HEK293 (cell line): ENCODE results near the gene TLCD3A.

Source experiments
- EGR2 ChIP-seq: fragments of 450-650 bp; formaldehyde crosslinking; IDR thresholded peaks from 2 replicates; pipeline ENCODE4 v1.5.1; 2016; ENCODE audit warnings: low read depth, missing biosample characterization, missing genetic modification characterization
- FEZF1 ChIP-seq: fragments of 450-650 bp; formaldehyde crosslinking; IDR thresholded peaks from 2 replicates; pipeline ENCODE4 v1.5.1; 2016; ENCODE audit warnings: missing biosample characterization, missing genetic modification characterization
- GLI2 ChIP-seq: fragments of 450-650 bp; formaldehyde crosslinking; IDR thresholded peaks from 2 replicates; pipeline ENCODE4; 2017; ENCODE audit warnings: missing biosample characterization, missing genetic modification characterization, low read depth, borderline replicate concordance
- HOXA7 ChIP-seq: sonication (generic); formaldehyde crosslinking; IDR thresholded peaks from 2 replicates; pipeline ENCODE4 v1.8.1; 2022; ENCODE audit warnings: missing genetic modification reagents, borderline replicate concordance
- IKZF3 ChIP-seq: fragments of 450-650 bp; IDR thresholded peaks from 2 replicates; pipeline ENCODE4 v1.5.0; 2018; ENCODE audit warnings: missing biosample characterization, mild to moderate bottlenecking, missing genetic modification characterization, moderate library complexity
- MEIS1 ChIP-seq: sonication (generic); formaldehyde crosslinking; IDR thresholded peaks from 2 replicates; pipeline ENCODE4 v1.8.1; 2022; ENCODE audit warnings: missing genetic modification reagents, mild to moderate bottlenecking, borderline replicate concordance
- MYNN ChIP-seq: fragments of 450-650 bp; formaldehyde crosslinking; IDR thresholded peaks from 2 replicates; pipeline ENCODE4 v1.5.1; 2016; ENCODE audit warnings: missing biosample characterization, missing genetic modification characterization, borderline replicate concordance
- SCRT1 ChIP-seq: fragments of 450-650 bp; formaldehyde crosslinking; IDR thresholded peaks from 2 replicates; pipeline ENCODE4 v1.5.1; 2016; ENCODE audit warnings: missing biosample characterization, missing genetic modification characterization, borderline replicate concordance
- SP2 ChIP-seq: fragments of 450-650 bp; formaldehyde crosslinking; IDR thresholded peaks from 2 replicates; pipeline ENCODE4 v1.5.1; 2016; ENCODE audit warnings: missing biosample characterization, missing genetic modification characterization
- TCF7L2 ChIP-seq: IDR thresholded peaks from 2 replicates; pipeline ENCODE4 v1.6.1; 2011; ENCODE audit warnings: low read depth, mild to moderate bottlenecking, inconsistent platforms, low read length, moderate library complexity, borderline replicate concordance
- TRIM28 ChIP-seq: IDR thresholded peaks from 2 replicates; pipeline ENCODE4 v1.6.1; 2011; ENCODE audit warnings: low read length, control low read depth, borderline replicate concordance
- ZBTB48 ChIP-seq: fragments of 450-650 bp; formaldehyde crosslinking; IDR thresholded peaks from 2 replicates; pipeline ENCODE4 v1.5.1; 2016; ENCODE audit warnings: missing biosample characterization, missing genetic modification characterization
- ZEB2 ChIP-seq: fragments of 450-650 bp; formaldehyde crosslinking; IDR thresholded peaks from 2 replicates; pipeline ENCODE4 v1.5.1; 2016; ENCODE audit warnings: missing biosample characterization, missing genetic modification characterization
- ZFHX2 ChIP-seq: fragments of 450-650 bp; formaldehyde crosslinking; conservative IDR thresholded peaks from 2 replicates; pipeline ENCODE4 v1.5.1; 2016; ENCODE audit warnings: missing biosample characterization, missing genetic modification characterization
- ZNF10 ChIP-seq: fragments of 450-650 bp; formaldehyde crosslinking; IDR thresholded peaks from 2 replicates; pipeline ENCODE4 v1.5.1; 2017; ENCODE audit warnings: missing biosample characterization, missing genetic modification characterization
- ZNF114 ChIP-seq: fragments of 450-650 bp; formaldehyde crosslinking; IDR thresholded peaks from 2 replicates; pipeline ENCODE4 v1.5.0; 2017; ENCODE audit warnings: missing biosample characterization, missing genetic modification characterization
- ZNF169 ChIP-seq: fragments of 450-650 bp; formaldehyde crosslinking; IDR thresholded peaks from 2 replicates; pipeline ENCODE4 v1.5.1; 2016; ENCODE audit warnings: missing biosample characterization, missing genetic modification characterization
- ZNF174 ChIP-seq: fragments of 450-650 bp; formaldehyde crosslinking; IDR thresholded peaks from 2 replicates; pipeline ENCODE4 v1.5.0; 2017; ENCODE audit warnings: missing biosample characterization, mild to moderate bottlenecking, missing genetic modification characterization
- ZNF2 ChIP-seq: fragments of 450-650 bp; formaldehyde crosslinking; IDR thresholded peaks from 2 replicates; pipeline ENCODE4 v1.5.1; 2016; ENCODE audit warnings: missing biosample characterization, missing genetic modification characterization
- ZNF211 ChIP-seq: fragments of 450-650 bp; formaldehyde crosslinking; IDR thresholded peaks from 2 replicates; pipeline ENCODE4 v1.5.1; 2016; ENCODE audit warnings: low read depth, missing biosample characterization, missing genetic modification characterization
- ZNF248 ChIP-seq: fragments of 450-650 bp; formaldehyde crosslinking; IDR thresholded peaks from 2 replicates; pipeline ENCODE4 v1.5.1; 2017; ENCODE audit warnings: missing biosample characterization, missing genetic modification characterization
- ZNF266 ChIP-seq: fragments of 450-650 bp; formaldehyde crosslinking; IDR thresholded peaks from 2 replicates; pipeline ENCODE4 v1.5.1; 2016; ENCODE audit warnings: missing biosample characterization, missing genetic modification characterization, low read depth
- ZNF292 ChIP-seq: fragments of 450-650 bp; formaldehyde crosslinking; IDR thresholded peaks from 2 replicates; pipeline ENCODE4 v1.5.1; 2016; ENCODE audit warnings: low read depth, missing biosample characterization, missing genetic modification characterization, borderline replicate concordance
- ZNF335 ChIP-seq: fragments of 450-650 bp; formaldehyde crosslinking; conservative IDR thresholded peaks from 2 replicates; pipeline ENCODE4 v1.5.1; 2016; ENCODE audit warnings: missing biosample characterization, missing genetic modification characterization
- ZNF350 ChIP-seq: fragments of 450-650 bp; formaldehyde crosslinking; IDR thresholded peaks from 2 replicates; pipeline ENCODE4 v1.5.0; 2017; ENCODE audit warnings: missing biosample characterization, mild to moderate bottlenecking, missing genetic modification characterization
- ZNF394 ChIP-seq: fragments of 450-650 bp; formaldehyde crosslinking; IDR thresholded peaks from 2 replicates; pipeline ENCODE4 v1.5.1; 2016; ENCODE audit warnings: missing biosample characterization, missing genetic modification characterization, mild to moderate bottlenecking, moderate library complexity, borderline replicate concordance
- ZNF501 ChIP-seq: fragments of 450-650 bp; formaldehyde crosslinking; IDR thresholded peaks from 2 replicates; pipeline ENCODE4 v1.5.1; 2016; ENCODE audit warnings: missing biosample characterization, missing genetic modification characterization
- ZNF514 ChIP-seq: fragments of 450-650 bp; formaldehyde crosslinking; IDR thresholded peaks from 2 replicates; pipeline ENCODE4 v1.5.1; 2016; ENCODE audit warnings: missing biosample characterization, missing genetic modification characterization
- ZNF529 ChIP-seq: fragments of 450-650 bp; formaldehyde crosslinking; IDR thresholded peaks from 2 replicates; pipeline ENCODE4 v1.5.1; 2017; ENCODE audit warnings: missing genetic modification characterization, missing biosample characterization; ENCODE audit not compliant: insufficient replicate concordance
- ZNF548 ChIP-seq: fragments of 450-650 bp; formaldehyde crosslinking; IDR thresholded peaks from 2 replicates; pipeline ENCODE4 v1.5.1; 2016; ENCODE audit warnings: missing biosample characterization, missing genetic modification characterization
- ZNF664 ChIP-seq: fragments of 450-650 bp; formaldehyde crosslinking; IDR thresholded peaks from 2 replicates; pipeline ENCODE4 v1.5.1; 2016; ENCODE audit warnings: missing biosample characterization, missing genetic modification characterization
- ZNF785 ChIP-seq: fragments of 450-650 bp; formaldehyde crosslinking; IDR thresholded peaks from 2 replicates; pipeline ENCODE4 v1.5.1; 2016; ENCODE audit warnings: missing biosample characterization, missing genetic modification characterization
- ZNF791 ChIP-seq: fragments of 450-650 bp; formaldehyde crosslinking; IDR thresholded peaks from 2 replicates; pipeline ENCODE4 v1.5.1; 2016; ENCODE audit warnings: missing biosample characterization, missing genetic modification characterization
- ZSCAN30 ChIP-seq: fragments of 450-650 bp; IDR thresholded peaks from 2 replicates; pipeline ENCODE4 v1.5.1; 2018; ENCODE audit warnings: missing biosample characterization, mild to moderate bottlenecking, missing genetic modification characterization, moderate library complexity
- ZXDB ChIP-seq: fragments of 450-650 bp; formaldehyde crosslinking; IDR thresholded peaks from 2 replicates; pipeline ENCODE4 v1.5.1; 2016; ENCODE audit warnings: missing biosample characterization, missing genetic modification characterization
- TF ChIP-seq, protein P1 (sequence below): fragments of 450-650 bp; formaldehyde crosslinking; IDR thresholded peaks from 2 replicates; pipeline ENCODE4 v1.5.1; 2016; ENCODE audit warnings: missing biosample characterization, missing genetic modification characterization, borderline replicate concordance
- TF ChIP-seq, protein P2 (sequence below): fragments of 450-650 bp; formaldehyde crosslinking; IDR thresholded peaks from 2 replicates; pipeline ENCODE4 v1.5.1; 2016; ENCODE audit warnings: missing biosample characterization, missing genetic modification characterization
- TF ChIP-seq, protein P3 (sequence below): fragments of 450-650 bp; formaldehyde crosslinking; conservative IDR thresholded peaks from 2 replicates; pipeline ENCODE4 v1.5.1; 2016; ENCODE audit warnings: low read depth, missing biosample characterization, missing genetic modification characterization

Gene TLCD3A

DNA sequence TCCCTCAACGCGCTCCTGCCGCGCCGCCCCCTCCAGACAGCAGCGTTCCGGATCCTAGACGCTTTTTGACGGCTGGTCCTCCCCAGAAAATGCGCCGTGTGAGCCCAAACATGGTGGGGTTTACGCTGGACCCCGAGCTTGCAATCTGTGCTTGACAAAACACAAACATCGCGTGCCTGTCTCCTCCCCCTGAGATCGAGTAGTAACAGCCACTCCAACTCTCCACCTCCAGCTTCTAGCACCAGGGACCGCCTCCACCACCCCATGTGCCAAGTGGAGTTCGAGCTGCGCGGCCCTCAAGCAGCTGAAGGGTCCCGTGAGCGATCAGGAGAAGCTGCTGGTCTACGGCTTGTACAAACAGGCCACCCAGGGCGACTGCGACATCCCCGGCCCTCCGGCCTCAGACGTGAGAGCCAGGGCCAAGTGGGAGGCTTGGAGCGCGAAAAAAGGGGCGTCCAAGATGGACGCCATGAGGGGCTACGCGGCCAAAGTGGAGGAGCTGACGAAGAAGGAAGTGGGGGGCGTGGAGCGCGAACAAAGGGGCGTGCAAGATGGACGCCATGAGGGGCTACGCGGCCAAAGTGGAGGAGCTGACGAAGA, 20.3 kb downstream of the TLCD3A start (continued):
- TF ChIP-seq SCRT1 (tag by site-specific recombination), result no peak
- no peak for TF ChIP-seq ZNF10 (tag by site-specific recombination)
- no peak for TF ChIP-seq ZEB2 (tag by site-specific recombination)
- TF ChIP-seq ZNF169, result no peak
- TF ChIP-seq, protein P1, sequence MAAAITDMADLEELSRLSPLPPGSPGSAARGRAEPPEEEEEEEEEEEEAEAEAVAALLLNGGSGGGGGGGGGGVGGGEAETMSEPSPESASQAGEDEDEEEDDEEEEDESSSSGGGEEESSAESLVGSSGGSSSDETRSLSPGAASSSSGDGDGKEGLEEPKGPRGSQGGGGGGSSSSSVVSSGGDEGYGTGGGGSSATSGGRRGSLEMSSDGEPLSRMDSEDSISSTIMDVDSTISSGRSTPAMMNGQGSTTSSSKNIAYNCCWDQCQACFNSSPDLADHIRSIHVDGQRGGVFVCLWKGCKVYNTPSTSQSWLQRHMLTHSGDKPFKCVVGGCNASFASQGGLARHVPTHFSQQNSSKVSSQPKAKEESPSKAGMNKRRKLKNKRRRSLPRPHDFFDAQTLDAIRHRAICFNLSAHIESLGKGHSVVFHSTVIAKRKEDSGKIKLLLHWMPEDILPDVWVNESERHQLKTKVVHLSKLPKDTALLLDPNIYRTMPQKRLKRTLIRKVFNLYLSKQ (tag by site-specific recombination), result no peak
- TF ChIP-seq ZNF335 (tag by site-specific recombination), result peak; percentile 17; the same call in 1 of the 2 replicates
- TF ChIP-seq ZFHX2 (tag by site-specific recombination), result peak; percentile 18; the same call in 1 of the 2 replicates
- no peak for TF ChIP-seq ZNF514
- no peak for TF ChIP-seq ZNF211 (tag by site-specific recombination)
- no peak for TF ChIP-seq ZNF548 (tag by site-specific recombination)
- no peak for TF ChIP-seq ZNF248 (tag by site-specific recombination)
- TF ChIP-seq FEZF1 (tag by site-specific recombination), result no peak
- TF ChIP-seq, protein P2, sequence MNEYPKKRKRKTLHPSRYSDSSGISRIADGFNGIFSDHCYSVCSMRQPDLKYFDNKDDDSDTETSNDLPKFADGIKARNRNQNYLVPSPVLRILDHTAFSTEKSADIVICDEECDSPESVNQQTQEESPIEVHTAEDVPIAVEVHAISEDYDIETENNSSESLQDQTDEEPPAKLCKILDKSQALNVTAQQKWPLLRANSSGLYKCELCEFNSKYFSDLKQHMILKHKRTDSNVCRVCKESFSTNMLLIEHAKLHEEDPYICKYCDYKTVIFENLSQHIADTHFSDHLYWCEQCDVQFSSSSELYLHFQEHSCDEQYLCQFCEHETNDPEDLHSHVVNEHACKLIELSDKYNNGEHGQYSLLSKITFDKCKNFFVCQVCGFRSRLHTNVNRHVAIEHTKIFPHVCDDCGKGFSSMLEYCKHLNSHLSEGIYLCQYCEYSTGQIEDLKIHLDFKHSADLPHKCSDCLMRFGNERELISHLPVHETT (tag by site-specific recombination), result no peak
- TF ChIP-seq ZXDB (tag by site-specific recombination), result no peak
- TF ChIP-seq ZNF114 (tag by site-specific recombination), result no peak
- TF ChIP-seq HOXA7 (CRISPR knock-in tag), result no peak
- no peak for TF ChIP-seq MEIS1
- no peak for TF ChIP-seq TRIM28
- no peak for TF ChIP-seq ZNF2 (tag by site-specific recombination)
- TF ChIP-seq MYNN (tag by site-specific recombination), result no peak
- no peak; the same call in 1 of the 2 replicates for TF ChIP-seq ZNF394
- TF ChIP-seq ZNF174 (tag by site-specific recombination), result no peak
- TF ChIP-seq SP2 (tag by site-specific recombination), result no peak
- peak; percentile 21 for TF ChIP-seq ZNF501 (tag by site-specific recombination)
- TF ChIP-seq ZNF266 (tag by site-specific recombination), result no peak
- TF ChIP-seq ZNF529, result no peak
- no peak for TF ChIP-seq ZNF785 (tag by site-specific recombination)
- no peak for TF ChIP-seq ZSCAN30 (tag by site-specific recombination)
- TF ChIP-seq ZNF791 (tag by site-specific recombination), result no peak
- no peak for TF ChIP-seq GLI2 (tag by site-specific recombination)
- TF ChIP-seq TCF7L2, result no peak
- TF ChIP-seq, protein P3, sequence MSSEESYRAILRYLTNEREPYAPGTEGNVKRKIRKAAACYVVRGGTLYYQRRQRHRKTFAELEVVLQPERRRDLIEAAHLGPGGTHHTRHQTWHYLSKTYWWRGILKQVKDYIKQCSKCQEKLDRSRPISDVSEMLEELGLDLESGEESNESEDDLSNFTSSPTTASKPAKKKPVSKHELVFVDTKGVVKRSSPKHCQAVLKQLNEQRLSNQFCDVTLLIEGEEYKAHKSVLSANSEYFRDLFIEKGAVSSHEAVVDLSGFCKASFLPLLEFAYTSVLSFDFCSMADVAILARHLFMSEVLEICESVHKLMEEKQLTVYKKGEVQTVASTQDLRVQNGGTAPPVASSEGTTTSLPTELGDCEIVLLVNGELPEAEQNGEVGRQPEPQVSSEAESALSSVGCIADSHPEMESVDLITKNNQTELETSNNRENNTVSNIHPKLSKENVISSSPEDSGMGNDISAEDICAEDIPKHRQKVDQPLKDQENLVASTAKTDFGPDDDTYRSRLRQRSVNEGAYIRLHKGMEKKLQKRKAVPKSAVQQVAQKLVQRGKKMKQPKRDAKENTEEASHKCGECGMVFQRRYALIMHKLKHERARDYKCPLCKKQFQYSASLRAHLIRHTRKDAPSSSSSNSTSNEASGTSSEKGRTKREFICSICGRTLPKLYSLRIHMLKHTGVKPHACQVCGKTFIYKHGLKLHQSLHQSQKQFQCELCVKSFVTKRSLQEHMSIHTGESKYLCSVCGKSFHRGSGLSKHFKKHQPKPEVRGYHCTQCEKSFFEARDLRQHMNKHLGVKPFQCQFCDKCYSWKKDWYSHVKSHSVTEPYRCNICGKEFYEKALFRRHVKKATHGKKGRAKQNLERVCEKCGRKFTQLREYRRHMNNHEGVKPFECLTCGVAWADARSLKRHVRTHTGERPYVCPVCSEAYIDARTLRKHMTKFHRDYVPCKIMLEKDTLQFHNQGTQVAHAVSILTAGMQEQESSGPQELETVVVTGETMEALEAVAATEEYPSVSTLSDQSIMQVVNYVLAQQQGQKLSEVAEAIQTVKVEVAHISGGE (tag by site-specific recombination), result peak; percentile 89
- no peak for TF ChIP-seq IKZF3 (tag by site-specific recombination)
- no peak for TF ChIP-seq ZNF664
- 0 out of 2 replicates have a peak, but pooled peaks have one; percentile 21 for TF ChIP-seq ZBTB48 (tag by site-specific recombination)
- TF ChIP-seq ZNF292, result no peak
- peak; percentile 34; the same call in 1 of the 2 replicates for TF ChIP-seq EGR2 (tag by site-specific recombination)
- TF ChIP-seq ZNF350 (tag by site-specific recombination), result no peak
